HG03565 (cell line): ENCODE data around the gene ARMC8.

Experiments used
- ATAC-seq: cut with Tn5 transposase; IDR thresholded peaks from one replicate; pipeline ENCODE4 v1.9.1; 2021; ENCODE audit warnings: mild to moderate bottlenecking, moderate library complexity; ENCODE audit not compliant: unreplicated experiment

Gene ARMC8

DNA sequence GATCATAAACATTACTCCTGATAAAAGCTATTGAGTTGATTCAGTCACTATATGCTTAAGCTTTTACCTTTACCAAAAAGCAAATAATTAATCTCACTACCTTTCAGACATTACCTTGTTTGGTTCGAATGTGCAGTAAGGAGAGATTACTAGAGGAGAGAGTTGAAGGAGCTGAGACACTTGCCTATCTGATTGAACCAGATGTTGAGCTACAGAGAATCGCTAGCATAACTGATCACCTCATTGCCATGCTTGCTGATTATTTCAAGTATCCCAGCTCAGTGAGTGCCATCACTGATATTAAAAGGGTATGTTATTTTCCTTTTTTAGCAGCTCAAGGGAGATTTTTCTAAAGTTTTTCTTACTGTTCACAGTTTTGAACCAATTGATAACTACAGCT is 54.6 kb downstream of the ARMC8 start:
- ATAC-seq = no peak

GRCh38 chr3:138242466-138242865 is 55.4 kb downstream of the ARMC8 start:
- no peak for ATAC-seq

GRCh38 chr3:138245026-138245425 is 57.9 kb downstream of the ARMC8 start:
- no peak for ATAC-seq

DNA sequence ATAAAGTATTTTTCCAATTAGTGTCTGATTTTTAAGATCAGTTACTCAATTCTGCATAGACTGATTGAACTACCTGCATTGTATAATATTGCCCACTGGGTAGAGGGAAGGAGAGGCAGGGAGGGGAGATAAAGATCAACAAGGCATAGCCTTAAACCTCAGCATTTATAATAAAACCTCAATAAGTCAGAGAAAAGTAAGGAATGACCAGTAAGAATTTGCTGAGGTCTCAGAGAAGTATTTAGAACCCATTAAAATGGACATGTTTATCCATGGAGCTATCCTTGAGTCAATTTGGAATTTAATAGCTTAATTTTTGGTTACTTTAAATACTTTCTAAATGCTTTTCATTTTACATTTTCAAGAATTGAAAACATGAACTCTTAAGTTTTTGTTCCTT is 62.5 kb downstream of the ARMC8 start:
- ATAC-seq = no peak

DNA sequence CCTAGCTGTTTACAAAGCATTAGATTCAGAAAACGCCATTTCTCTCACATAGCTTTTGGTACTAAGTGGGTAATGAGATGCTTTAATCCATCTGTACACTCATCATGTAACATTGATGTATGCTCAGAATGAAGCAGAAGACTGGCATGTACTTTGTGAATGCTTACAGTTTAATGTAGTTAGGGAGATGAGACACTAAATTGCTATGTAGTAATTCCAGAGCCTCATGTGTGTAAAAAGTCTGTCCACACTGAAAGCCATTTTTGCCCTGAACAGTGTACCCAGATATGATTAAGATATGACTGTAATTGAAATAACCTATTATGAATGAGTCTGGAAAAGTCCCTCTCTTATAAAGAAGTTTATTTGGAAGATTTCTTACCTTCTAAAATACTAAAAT is 66.5 kb downstream of the ARMC8 start:
- no peak for ATAC-seq

GRCh38 chr3:138254216-138254615 is 67.1 kb downstream of the ARMC8 start:
- no peak for ATAC-seq

DNA sequence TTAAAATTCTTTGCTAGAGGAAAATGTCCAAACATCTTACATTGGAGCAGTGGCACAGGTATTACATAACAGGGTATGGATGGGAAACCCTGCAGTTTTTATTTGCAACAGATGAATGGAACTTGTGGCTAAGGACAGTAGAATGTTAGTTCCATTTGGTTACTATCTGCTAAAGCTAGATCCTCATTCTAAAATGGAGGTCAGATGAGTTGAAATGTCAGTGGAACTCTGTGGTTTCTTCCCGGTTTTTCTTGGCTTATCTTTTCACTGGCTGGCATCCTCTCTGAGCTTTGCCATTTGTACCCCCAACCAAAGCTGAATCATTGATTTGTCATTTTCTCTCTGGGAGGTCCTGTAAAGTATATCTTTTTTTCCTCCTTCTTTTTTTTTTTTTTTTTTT is 68.9 kb downstream of the ARMC8 start:
- ATAC-seq = no peak

GRCh38 chr3:138257986-138258385 is 70.9 kb downstream of the ARMC8 start:
- no peak for ATAC-seq

DNA sequence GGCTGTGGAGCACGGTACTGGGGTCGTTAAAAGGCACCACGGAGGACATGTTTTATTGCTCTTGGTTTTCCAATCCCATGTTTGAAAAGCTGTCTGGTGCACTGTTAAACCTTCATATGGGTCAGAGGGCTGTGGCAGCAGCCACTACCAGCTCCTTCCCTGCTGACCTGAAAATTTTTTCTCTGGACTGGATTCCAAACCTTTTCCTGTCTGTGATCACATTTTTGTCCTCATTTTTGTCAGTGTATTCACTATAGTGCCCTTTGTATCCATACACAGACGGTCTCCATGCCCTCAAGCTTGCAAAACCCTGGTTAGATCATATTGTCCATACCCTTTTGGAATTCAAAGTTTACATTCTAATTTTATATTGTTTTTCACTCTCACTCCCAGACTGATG is 72.0 kb downstream of the ARMC8 start:
- ATAC-seq = no peak

GRCh38 chr3:138260611-138261010 is 73.5 kb downstream of the ARMC8 start:
- ATAC-seq = no peak

DNA sequence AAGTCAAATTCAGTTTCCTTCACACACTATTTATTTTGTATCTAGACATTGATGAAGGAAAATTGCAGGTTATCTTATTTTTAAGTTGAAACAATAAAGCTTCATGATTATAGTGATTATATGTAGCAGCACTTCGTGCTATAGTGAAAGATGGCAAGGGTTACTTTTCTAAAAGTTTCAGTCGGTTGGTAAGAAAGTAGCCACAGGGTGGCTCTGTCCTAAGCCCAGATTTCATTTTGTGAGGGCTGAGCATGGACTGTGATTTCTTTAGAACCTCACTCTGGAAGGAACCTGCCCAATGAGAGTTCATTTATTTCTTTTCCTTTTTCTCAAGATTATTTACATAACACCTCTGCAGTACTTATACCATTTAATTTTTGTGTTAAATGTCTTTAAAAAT is 76.0 kb downstream of the ARMC8 start:
- ATAC-seq = no peak

- ATAC-seq = no peak
Observed at GRCh38 chr3:138265745-138266144, 78.6 kb downstream of the ARMC8 start.

DNA sequence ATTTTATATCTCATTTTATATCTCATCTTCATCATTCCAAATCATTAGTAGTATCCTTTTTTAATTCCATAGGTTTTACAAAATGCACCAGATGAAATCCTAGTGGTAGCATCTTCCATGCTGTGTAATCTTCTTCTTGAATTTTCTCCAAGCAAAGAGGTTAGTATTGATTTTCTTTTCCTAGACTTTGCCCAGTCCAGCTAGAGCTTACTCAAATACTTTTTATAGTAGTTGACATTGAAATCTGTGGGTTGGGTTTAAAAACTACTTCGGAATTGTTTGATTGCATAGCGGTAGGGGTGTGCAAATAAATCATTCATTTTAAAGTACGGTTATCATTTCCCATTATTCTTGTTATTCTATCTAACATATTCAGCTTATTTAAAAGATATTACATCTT is 80.0 kb downstream of the ARMC8 start:
- no peak for ATAC-seq

GRCh38 chr3:138270245-138270644 is 83.1 kb downstream of the ARMC8 start:
- ATAC-seq = no peak

DNA sequence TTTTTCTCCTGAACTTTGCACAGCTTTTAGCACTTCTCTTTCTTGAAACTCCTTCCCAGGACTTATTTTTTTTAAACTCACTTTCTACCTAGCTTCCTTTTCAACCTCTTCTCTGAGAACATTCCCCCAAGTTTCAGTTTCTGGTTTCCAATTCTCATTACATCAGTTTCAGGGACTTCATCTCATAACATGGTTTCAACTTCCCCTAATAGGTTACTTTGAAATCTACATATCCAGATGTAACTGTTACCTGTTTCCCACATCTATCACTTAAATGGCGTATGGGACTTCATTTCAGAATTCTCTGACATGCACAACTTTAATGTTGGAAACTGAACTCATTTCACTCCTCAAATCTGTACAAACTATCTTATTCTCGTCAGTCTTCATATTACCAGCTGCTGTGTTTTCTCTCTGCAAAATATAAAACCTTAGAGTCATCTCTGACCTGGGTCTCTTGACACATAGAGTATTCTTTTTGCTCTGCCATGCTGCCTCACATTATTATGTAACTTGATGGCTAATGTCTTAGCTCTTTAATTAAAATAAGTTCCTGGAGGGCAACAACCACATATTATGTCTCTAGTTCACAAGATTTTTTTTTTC is 84.2 kb downstream of the ARMC8 start:
- ATAC-seq = no peak

DNA sequence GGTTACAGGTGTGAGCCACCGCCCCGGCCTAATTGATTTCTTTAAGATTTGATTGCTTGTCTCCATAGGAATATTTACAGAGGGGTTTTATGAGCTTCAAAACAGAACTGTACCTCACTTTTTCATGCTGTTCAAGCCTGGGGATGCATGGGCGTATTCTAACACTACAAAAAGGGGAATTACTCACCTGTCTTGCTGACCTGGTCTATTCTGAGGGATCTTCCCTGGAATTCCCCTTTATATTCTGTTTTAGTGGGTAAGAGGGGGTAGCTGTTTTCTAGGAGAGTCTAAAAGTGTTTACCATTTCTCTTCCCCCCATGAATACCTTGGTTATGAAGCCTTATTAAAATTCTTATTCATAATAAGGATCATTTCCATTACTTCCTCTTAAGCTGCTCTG is 94.5 kb downstream of the ARMC8 start:
- no peak for ATAC-seq

DNA sequence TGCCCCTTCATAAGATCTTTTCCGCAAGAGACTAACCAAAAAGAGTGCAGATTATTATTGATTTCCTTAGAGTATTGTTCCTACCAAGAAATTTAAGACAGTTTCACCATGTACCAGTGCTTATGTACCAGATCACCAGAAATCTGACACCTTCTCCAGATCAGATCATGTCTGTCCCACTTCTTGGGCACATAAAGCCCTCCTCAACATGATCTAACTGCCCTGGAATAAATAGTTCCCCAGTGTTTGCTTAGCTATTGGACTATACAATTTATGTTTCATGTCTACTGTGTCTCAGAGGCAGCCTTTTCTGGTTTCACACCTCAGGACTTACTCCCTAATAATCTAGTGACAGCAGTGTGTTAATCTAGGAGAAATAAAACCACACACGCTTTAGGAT is 95.7 kb downstream of the ARMC8 start:
- ATAC-seq = no peak

DNA sequence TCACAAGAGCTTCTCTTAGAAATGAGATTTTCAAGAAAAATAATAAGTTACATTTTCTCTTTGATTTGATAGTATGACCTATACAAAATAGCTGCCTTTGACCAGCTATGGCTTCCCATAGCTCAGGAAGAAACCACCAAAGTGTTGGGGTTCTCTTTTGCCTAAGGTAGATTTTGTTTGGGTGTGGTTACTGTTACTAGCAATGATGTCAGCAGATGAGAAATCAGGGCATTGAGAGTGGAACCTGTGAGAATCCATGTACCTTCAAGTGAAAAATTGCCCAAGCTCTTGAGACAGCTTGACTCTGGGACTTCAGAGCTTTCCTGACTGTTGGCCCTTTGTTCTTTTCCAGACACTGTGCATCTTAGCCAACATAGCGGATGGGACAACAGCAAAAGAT is 97.0 kb downstream of the ARMC8 start:
- ATAC-seq = no peak

- ATAC-seq = no peak
Observed at GRCh38 chr3:138284957-138285477, 97.9 kb downstream of the ARMC8 start.

DNA sequence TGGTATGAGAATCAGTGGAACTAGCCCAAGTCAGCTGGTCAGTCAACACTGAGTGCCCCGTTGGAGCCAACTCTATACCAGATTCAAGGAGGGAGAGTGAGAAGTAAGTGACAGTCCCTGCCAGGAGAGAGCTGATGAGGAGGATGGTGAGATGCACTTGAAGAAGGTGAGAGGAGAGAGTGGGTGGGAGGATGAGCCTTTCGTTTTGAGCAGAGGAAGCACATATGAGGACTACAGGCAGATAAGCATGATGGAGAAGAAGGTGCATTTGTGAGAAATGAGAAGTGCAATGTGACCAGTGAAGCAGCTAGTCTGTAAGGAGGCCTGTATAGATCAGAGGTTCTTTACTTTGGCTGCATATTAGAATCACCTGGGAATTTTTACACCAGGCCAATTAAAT is 102.2 kb downstream of the ARMC8 start:
- no peak for ATAC-seq

DNA sequence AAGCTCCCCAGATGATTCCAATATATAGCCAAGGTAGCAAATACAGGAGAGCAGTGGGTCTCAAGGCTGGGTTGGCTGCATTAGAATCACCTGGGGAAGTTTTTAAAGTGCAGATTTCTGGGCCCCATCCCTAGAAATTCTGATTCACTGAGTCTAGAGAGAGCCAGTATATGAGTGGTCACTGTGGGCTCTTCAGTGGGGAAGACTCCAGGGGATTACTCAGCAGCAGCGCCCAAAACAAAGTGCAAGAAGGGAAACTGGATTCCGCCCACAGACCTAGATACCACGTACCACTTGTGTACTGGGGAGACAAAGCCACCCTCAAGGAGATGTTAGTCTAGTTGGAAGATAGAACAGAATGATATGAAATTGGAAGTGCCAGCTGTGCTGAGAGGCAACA is 102.6 kb downstream of the ARMC8 start:
- ATAC-seq = no peak

GRCh38 chr3:138296639-138297038 is 109.5 kb downstream of the ARMC8 start:
- ATAC-seq = no peak

DNA sequence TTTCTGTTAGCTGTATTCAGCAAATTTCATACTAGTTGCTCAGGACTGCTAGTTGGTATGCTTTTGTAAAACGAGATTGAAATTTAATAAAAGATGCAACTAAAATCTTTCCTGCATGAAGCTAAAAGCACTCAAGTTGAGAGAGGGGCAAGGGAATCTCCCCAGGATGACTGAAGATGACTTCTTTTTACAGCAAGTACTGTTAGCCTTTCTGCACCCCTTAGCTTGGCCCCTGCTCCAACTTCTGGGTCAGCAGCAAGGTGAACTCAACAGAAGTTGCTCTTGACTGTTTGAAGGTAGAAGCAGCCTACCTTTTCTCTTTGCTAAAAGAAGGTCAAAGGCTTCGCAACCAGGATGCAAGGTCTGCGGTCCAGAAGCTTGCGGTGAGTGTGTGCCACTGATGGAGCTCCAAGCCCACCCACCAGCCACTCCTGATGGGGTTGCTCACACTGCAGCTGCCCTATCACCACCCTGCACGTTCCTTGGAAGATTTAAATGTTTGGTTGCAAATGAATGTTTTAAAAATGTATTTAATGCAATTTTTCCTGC is 110.0 kb downstream of the ARMC8 start:
- ATAC-seq = no peak
